HG03103 (cell line): Measurements from ENCODE around the gene CAMK2D.
A peak's percentile ranks its signal among the peaks of the same experiment; 100 is the strongest.
"Not testable (repeated sequence)": the region's sequence is repeated elsewhere in the genome, so short reads cannot be mapped to it uniquely, and the experiment has no call there.

Experiments used
- ATAC-seq: cut with Tn5 transposase; IDR thresholded peaks from one replicate; pipeline ENCODE4 v1.9.1; 2021; ENCODE audit warnings: low read depth; ENCODE audit not compliant: unreplicated experiment

CAMK2D gene

DNA sequence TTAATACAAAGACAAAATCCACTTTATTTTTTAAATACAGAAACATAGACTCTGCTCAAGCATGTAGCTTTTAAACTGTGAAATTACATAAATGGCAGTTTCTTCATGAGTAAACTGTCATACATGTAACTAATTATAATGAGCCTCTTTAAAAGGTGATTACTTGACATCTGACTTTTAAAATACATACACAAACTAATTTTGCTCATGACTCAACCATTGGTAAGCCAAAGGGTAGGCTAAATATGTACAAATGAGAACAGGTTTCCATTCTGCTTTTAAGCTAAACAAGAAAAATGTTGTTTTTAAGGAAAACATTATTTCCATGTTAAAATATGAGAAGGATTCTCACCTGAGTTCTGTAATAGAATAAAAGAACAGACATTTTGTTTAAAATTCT is 27.9 kb downstream of the CAMK2D start:
- ATAC-seq = no peak

GRCh38 chr4:113732967-113733527 is 28.5 kb downstream of the CAMK2D start:
- no peak for ATAC-seq

DNA sequence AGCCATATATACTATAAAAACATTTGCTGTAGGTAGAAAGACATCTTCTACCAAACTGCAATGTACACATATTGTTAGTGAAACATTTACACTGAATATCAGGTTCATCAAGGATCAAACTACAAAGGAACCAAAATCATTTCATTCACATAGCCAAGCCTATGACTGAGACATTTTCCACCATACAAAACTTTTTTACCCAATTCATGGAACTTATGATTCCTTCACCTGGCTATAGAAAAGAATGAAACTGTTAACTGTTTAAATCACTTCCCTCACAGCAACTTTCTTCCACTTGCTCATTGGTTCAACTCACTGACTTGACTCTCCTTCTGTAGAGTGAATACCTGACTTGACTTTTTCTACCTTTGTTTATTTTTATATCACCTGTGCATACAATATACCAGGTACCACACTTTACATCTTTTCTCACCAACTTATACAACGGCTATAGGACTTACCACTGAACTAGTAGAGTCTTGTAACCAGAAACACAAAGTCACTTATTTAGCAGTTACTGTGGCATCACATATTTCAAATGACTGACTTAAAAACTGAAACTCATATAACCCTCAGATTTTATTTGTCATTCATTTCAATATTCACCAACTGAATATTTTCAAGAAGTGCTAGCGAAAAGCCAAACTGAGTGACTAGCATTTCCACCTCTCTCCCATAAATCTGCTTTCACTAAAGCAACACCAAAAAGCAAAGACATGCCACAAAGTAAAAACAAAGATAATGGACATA is 30.9 kb downstream of the CAMK2D start:
- no peak for ATAC-seq

GRCh38 chr4:113727802-113728201 is 33.7 kb downstream of the CAMK2D start:
- ATAC-seq = no peak

DNA sequence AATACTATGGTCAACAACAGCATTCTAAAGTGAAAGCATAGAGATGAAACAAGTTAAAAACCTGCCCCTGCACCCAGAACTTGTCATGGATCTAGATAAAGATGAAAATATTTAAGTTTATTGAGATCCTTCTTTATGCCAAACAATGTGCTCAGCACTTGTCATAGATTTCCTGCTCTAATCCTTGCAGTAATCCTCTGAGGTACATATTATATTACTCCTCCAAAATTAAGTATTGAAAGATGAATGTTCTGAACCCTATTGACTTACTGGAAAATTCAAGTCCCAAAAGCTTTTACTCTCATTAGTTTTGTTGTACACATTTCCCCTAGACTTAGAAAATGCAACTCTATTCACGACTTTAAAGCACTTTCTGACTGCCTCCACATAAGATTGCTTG is 35.6 kb downstream of the CAMK2D start:
- no peak for ATAC-seq

GRCh38 chr4:113718252-113718651 is 43.3 kb downstream of the CAMK2D start:
- ATAC-seq = no peak

GRCh38 chr4:113711883-113712662 is 49.5 kb downstream of the CAMK2D start:
- ATAC-seq = no peak

DNA sequence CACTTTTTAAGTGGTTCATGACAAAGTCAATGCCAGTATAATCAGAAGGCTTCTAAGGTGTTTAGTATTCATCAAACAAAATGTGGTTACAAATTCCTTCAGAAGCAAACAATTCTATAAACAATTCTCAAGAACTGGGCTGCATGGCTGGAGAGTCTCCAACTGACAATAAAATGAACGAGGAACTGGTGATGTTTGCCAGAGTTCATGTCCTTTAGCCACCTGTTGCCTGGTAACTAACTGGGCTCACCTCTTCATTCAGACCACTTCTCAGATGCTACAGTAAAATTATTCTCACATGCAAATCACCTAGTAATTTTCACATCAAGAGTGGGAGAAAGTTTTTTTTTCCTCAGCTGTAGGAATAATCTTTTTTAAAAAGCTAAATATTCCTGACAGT is 53.3 kb downstream of the CAMK2D start:
- ATAC-seq = no peak

DNA sequence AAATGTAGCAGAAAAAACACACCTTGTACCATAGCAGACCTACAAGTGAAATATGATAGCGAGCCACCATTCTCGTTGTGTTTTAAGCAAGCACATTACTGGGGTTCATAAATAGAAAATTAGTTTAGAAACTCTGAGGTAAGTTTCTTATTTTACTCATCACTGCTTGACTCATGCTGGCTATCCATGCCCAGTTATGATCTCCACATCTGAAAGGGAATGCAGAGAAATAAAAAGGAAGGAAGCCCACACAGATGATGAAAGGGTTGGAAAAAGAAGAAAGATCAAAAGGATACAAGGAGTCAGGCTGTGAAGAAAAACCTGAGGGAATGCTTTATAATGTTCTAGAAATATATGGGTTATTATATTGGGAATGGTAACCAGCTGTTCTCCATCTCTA is 54.5 kb downstream of the CAMK2D start:
- no peak for ATAC-seq

DNA sequence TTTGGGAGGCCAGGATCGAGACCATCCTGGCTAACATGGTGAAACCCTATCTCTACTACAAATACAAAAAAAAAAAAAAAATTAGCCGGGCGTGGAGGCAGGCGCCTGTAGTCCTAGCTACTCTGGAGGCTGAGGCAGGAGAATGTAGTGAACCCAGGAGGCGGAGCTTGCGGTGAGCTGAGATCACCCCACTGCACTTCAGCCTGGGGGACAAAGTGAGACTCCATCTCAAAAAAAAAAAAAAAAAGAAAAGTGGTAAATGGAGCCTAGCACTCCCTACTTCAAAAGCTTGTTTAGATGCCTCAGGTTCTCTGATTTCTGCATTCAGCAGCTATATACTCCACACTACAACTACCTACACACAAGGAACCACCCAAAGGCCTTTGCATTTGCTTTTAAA is 56.4 kb downstream of the CAMK2D start:
- ATAC-seq = not testable (repeated sequence)

- ATAC-seq = not testable (repeated sequence)
Measured at GRCh38 chr4:113702596-113702995, 58.9 kb downstream of the CAMK2D start.

GRCh38 chr4:113701169-113701568 is 60.4 kb downstream of the CAMK2D start:
- no peak for ATAC-seq

DNA sequence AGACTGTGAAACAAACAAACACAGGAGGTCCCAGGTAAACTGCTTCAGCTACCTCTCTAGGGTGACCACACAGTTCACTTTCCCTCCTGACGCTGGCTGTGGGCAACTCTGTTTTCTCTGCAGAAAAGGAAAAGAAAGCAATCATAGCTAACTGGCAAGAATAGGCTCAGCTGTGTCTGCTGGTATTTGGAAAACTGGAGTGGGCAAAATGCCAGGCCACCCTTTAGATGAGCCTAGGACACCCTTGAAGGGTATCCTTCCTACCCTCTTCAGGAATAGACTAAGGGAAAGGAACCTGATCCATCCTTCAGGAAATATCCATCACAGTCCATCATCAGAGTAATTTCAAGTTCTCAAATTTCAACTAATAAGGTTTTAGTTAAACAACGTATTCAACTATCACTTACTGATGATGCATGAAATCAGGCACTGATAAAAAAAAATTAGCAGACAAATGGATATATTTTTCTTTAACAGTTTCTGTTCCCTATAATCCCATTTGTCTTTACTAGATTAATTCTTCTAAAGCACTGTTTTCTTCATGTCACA is 60.9 kb downstream of the CAMK2D start:
- ATAC-seq = no peak

- no peak for ATAC-seq
Measured at GRCh38 chr4:113699772-113700171, 61.8 kb downstream of the CAMK2D start.

- no peak for ATAC-seq
Measured at GRCh38 chr4:113697429-113697828, 64.1 kb downstream of the CAMK2D start.

- ATAC-seq = no peak
Measured at GRCh38 chr4:113695328-113696169, 66.0 kb downstream of the CAMK2D start.

GRCh38 chr4:113694008-113694407 is 67.5 kb downstream of the CAMK2D start:
- ATAC-seq = no peak

GRCh38 chr4:113692809-113693411 is 68.6 kb downstream of the CAMK2D start:
- peak; percentile 79 for ATAC-seq

DNA sequence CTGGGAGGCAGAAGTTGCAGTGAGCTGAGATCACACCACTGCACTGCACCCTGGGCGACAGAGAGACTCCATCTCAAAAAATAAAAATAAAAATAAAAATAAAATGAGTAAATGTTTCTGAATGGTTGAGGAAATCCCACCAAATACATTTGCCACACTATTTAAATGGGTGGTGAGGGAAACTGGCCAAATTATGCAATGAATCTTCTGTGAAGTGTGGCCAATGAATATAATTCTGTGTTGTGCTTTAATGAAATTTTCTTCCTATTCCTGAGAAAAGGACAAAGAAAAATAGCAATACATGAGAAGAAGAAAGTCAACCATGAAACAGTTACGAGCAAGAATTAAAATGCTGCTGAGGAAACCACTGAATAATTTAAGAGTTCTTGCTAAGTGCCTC is 69.9 kb downstream of the CAMK2D start:
- ATAC-seq = no peak

GRCh38 chr4:113689394-113689793 is 72.1 kb downstream of the CAMK2D start:
- no peak for ATAC-seq
